ENCODE data around the gene SHCBP1.

Gene SHCBP1

GRCh38 chr16:46621934-46622676 lies 926 bp upstream of the SHCBP1 start:
- no peak for TF ChIP-seq CTCF (IDR thresholded peaks at IDR 0.05; ENCODE audit: borderline replicate concordance, insufficient read depth, low read depth, low read length)
- H3K4me3 ChIP-seq (ENCODE audit: low read depth, low read length), result no peak overlapping the region

- peak overlapping the region; percentile 84 for H3K4me3 ChIP-seq (ENCODE audit: low read depth, low read length)
- no peak for TF ChIP-seq CTCF (IDR thresholded peaks at IDR 0.05; ENCODE audit: borderline replicate concordance, insufficient read depth, low read depth, low read length)
Observed at GRCh38 chr16:46620266-46621005, 743 bp downstream of the SHCBP1 start.

GRCh38 chr16:46618516-46618915 lies 2.7 kb downstream of the SHCBP1 start:
- H3K4me3 ChIP-seq (ENCODE audit: low read depth, low read length), result no peak overlapping the region
- TF ChIP-seq CTCF (IDR thresholded peaks at IDR 0.05; ENCODE audit: borderline replicate concordance, insufficient read depth, low read depth, low read length), result no peak

GRCh38 chr16:46614006-46614405 lies 7.2 kb downstream of the SHCBP1 start:
- no peak overlapping the region for H3K4me3 ChIP-seq (ENCODE audit: low read depth, low read length)
- TF ChIP-seq CTCF (IDR thresholded peaks at IDR 0.05; ENCODE audit: borderline replicate concordance, insufficient read depth, low read depth, low read length), result no peak

- H3K4me3 ChIP-seq (ENCODE audit: low read depth, low read length), result no peak overlapping the region
- TF ChIP-seq CTCF (IDR thresholded peaks at IDR 0.05; ENCODE audit: borderline replicate concordance, insufficient read depth, low read depth, low read length), result no peak
Observed at GRCh38 chr16:46613352-46613751, 7.8 kb downstream of the SHCBP1 start.

GRCh38 chr16:46612121-46612520 lies 9.1 kb downstream of the SHCBP1 start:
- 0 out of 2 replicates have a peak, but pooled peaks have one; percentile 2 for TF ChIP-seq CTCF (IDR thresholded peaks at IDR 0.05; ENCODE audit: borderline replicate concordance, insufficient read depth, low read depth, low read length)
- no peak overlapping the region for H3K4me3 ChIP-seq (ENCODE audit: low read depth, low read length)

- no peak for TF ChIP-seq CTCF (IDR thresholded peaks at IDR 0.05; ENCODE audit: borderline replicate concordance, insufficient read depth, low read depth, low read length)
- H3K4me3 ChIP-seq (ENCODE audit: low read depth, low read length), result no peak overlapping the region
Observed at GRCh38 chr16:46607529-46607928, 13.7 kb downstream of the SHCBP1 start.

All from GM12875 (cell line).